OCI-LY7 (cell line): ENCODE results near the gene SLC9A9. TPM values are rescaled to one million over a fixed set of nuclear protein-coding genes. Genes with fewer than 3 reads are reported as not detected.

Experiments used
- BruUV-seq: library from RNA; stranded (reverse); fragments of 400-500 nt; replicated peaks from 2 replicates; lab custom pipeline; 2021; lab: Mats Ljungman, UMichigan
- CTCF ChIA-PET: fragments of 300-600 bp; sonication (Branson Sonifier 250); formaldehyde crosslinking; loops from one replicate; lab custom pipeline; 2022; ENCODE audit warnings: antibody characterized with exemption; ENCODE audit not compliant: unreplicated experiment; lab: Charles Lee
- POLR2A ChIA-PET: fragments of 300-600 bp; sonication (Branson Sonifier 250); formaldehyde crosslinking; loops from one replicate; lab custom pipeline; 2022; ENCODE audit warnings: antibody characterized with exemption; lab: Charles Lee
- DNase-seq: peaks from one replicate; pipeline ENCODE4 v3.0.0-alpha.2; 2015; ENCODE audit warnings: low spot score
- H2AFZ ChIP-seq: fragments of 200-600 bp; sonication (generic), shearing (Covaris generic); 2 replicates; pipeline ENCODE4 v1.6.1; 2014; ENCODE audit warnings: mild to moderate bottlenecking, antibody characterized with exemption, low read length, moderate library complexity
- H3K27ac ChIP-seq: fragments of 200-600 bp; sonication (generic); 2 replicates; pipeline ENCODE4 v1.5.1; 2014; ENCODE audit warnings: mixed run types, low read depth, mild to moderate bottlenecking, moderate library complexity, low read length, inconsistent platforms; ENCODE audit not compliant: poor library complexity, severe bottlenecking
- H3K36me3 ChIP-seq: fragments of 200-600 bp; sonication (generic); 2 replicates; pipeline ENCODE4 v1.6.1; 2014; ENCODE audit warnings: mild to moderate bottlenecking, antibody characterized with exemption, low read length, moderate library complexity, mixed read lengths; ENCODE audit not compliant: insufficient read depth
- H3K4me1 ChIP-seq: fragments of 200-600 bp; sonication (generic); 2 replicates; pipeline ENCODE4 v1.5.1; 2014; ENCODE audit warnings: mild to moderate bottlenecking, low read length; ENCODE audit not compliant: insufficient read depth, poor library complexity, severe bottlenecking
- H3K4me2 ChIP-seq: fragments of 200-600 bp; sonication (generic); 2 replicates; pipeline ENCODE4 v1.6.1; 2014; ENCODE audit warnings: mild to moderate bottlenecking, low read length
- H3K4me3 ChIP-seq: fragments of 200-600 bp; sonication (generic); 2 replicates; pipeline ENCODE4 v1.5.1; 2014; ENCODE audit warnings: mild to moderate bottlenecking, low read depth, low read length; ENCODE audit not compliant: poor library complexity, severe bottlenecking
- H3K79me2 ChIP-seq: fragments of 200-600 bp; sonication (generic); 2 replicates; pipeline ENCODE4 v1.6.1; 2016; ENCODE audit warnings: low read depth, mild to moderate bottlenecking, low read length, moderate library complexity, mixed read lengths; ENCODE audit not compliant: insufficient read depth
- H3K9me2 ChIP-seq: fragments of 200-600 bp; sonication (generic); 2 replicates; pipeline ENCODE4 v1.6.1; 2016; ENCODE audit warnings: mild to moderate bottlenecking, low read length, mixed read lengths; ENCODE audit not compliant: insufficient read depth
- H3K9me3 ChIP-seq: fragments of 200-600 bp; sonication (generic); 2 replicates; pipeline ENCODE4 v1.6.1; 2014; ENCODE audit warnings: mild to moderate bottlenecking, mixed run types, low read length, mixed read lengths
- H4K20me1 ChIP-seq: fragments of 200-600 bp; sonication (generic); 2 replicates; pipeline ENCODE4 v1.6.1; 2014; ENCODE audit warnings: mild to moderate bottlenecking, antibody characterized with exemption, low read length, moderate library complexity, mixed read lengths; ENCODE audit not compliant: insufficient read depth
- EZH2phosphoT487 ChIP-seq: fragments of 200-600 bp; sonication (generic); IDR thresholded peaks from 2 replicates; pipeline ENCODE4 v1.6.1; 2018; ENCODE audit warnings: low read depth, borderline replicate concordance, mild to moderate bottlenecking, mixed run types, antibody characterized with exemption, low read length, moderate library complexity, mixed read lengths
- intact Hi-C: fragments of 100-400 bp; cut with micrococcal nuclease; formaldehyde crosslinking; loops from one replicate; pipeline ENCODE4 v1.10.0; 2022; ENCODE audit not compliant: unreplicated experiment
- total RNA-seq, 2 experiments: library from RNA; depleted of rRNA in 1 of 2; stranded (reverse); fragments of >200 nt in 1 of 2; shearing (Covaris generic) in 1 of 2; gene quantifications; 2 replicates each; pipeline ENCODE4 v1.2.3, GENCODE V29; 2014 to 2022
- TF ChIP-seq, protein P1 (sequence below): fragments of 200-600 bp; sonication (generic); conservative IDR thresholded peaks from 2 replicates; pipeline ENCODE4 v1.5.1; 2014; ENCODE audit warnings: mild to moderate bottlenecking, antibody characterized with exemption, low read length, moderate library complexity, mixed read lengths

SLC9A9 gene
- total RNA-seq, 2 experiments from 2014 or later, result 9.3 to 14.8 TPM

DNA sequence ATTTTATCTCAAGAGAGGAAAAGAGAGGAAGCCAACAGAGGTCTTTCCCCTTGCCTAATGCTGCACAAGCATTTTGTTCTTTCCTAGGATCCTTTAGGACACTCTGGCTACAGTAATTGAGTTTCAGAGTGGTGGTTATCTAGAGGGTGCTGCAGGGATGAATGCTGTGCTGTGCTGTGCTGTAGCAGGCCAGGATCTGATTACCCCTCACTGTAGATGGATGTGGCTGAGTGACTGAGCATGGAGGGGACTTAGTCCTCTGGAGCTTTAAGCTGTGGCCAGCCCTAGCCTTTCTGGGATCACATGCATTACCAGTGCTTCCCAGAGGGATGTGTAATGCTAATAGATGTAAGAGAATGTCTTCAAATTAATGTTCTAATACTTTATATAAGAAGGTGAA lies 94.8 kb downstream of the SLC9A9 start:
- no peak overlapping the region for H3K27ac ChIP-seq
- CTCF ChIA-PET, result no interaction called here
- no TSS peak for BruUV-seq
- no peaks in the 10 kb centered on the region for H3K9me2 ChIP-seq
- H3K4me3 ChIP-seq, result no peak overlapping the region
- TF ChIP-seq EZH2phosphoT487, result no peak
- TF ChIP-seq, protein P1, sequence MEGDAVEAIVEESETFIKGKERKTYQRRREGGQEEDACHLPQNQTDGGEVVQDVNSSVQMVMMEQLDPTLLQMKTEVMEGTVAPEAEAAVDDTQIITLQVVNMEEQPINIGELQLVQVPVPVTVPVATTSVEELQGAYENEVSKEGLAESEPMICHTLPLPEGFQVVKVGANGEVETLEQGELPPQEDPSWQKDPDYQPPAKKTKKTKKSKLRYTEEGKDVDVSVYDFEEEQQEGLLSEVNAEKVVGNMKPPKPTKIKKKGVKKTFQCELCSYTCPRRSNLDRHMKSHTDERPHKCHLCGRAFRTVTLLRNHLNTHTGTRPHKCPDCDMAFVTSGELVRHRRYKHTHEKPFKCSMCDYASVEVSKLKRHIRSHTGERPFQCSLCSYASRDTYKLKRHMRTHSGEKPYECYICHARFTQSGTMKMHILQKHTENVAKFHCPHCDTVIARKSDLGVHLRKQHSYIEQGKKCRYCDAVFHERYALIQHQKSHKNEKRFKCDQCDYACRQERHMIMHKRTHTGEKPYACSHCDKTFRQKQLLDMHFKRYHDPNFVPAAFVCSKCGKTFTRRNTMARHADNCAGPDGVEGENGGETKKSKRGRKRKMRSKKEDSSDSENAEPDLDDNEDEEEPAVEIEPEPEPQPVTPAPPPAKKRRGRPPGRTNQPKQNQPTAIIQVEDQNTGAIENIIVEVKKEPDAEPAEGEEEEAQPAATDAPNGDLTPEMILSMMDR, result no peak
- peaks cover 3% of the 10 kb centered on the region for H3K4me1 ChIP-seq
- no peaks in the 10 kb centered on the region for H3K9me3 ChIP-seq
- DNase-seq, result no peak
- POLR2A ChIA-PET, result interaction anchor here (0.6 kb wide), 1 partner anchor 1850 kb away, joined by 3 read pairs; no protein-coding TSS in a partner anchor
- no peaks in the 10 kb centered on the region for H3K79me2 ChIP-seq
- no peak overlapping the region for H2AFZ ChIP-seq
- intact Hi-C loops, result no loop called here
- no peak overlapping the region for H3K4me2 ChIP-seq
- no peaks in the 10 kb centered on the region for H3K36me3 ChIP-seq
- H4K20me1 ChIP-seq, result no peaks in the 10 kb centered on the region

DNA sequence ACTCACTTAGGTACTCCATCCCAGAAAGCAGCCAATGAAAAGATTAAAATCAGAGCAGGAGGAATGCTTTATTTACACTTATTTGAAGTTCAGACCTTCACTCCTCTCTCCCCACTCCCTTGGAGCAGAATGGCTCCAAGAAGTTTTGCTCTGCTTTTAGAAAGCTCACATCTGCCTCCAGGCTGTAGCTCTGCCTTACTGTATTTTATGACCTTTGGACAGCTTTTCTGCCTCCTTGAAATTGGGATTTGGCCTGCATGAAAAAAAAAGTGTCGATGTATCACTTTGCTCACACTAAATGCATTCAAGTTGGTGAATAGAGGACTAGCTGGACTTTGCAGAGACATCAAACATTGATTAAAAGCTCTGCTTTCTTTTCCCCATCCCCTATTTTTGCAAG lies 95.3 kb downstream of the SLC9A9 start:
- no peak overlapping the region for H3K27ac ChIP-seq
- intact Hi-C loops, result no loop called here
- no peak overlapping the region for H3K4me3 ChIP-seq
- H2AFZ ChIP-seq, result no peak overlapping the region
- H3K9me2 ChIP-seq, result no peaks in the 10 kb centered on the region
- H3K9me3 ChIP-seq, result no peaks in the 10 kb centered on the region
- no peaks in the 10 kb centered on the region for H4K20me1 ChIP-seq
- POLR2A ChIA-PET, result interaction anchor here (0.6 to 0.7 kb wide), 3 partner anchors 11 to 1850 kb away, joined by 3 read pairs; no protein-coding TSS in a partner anchor
- H3K4me1 ChIP-seq, result peaks cover 3% of the 10 kb centered on the region
- no peaks in the 10 kb centered on the region for H3K36me3 ChIP-seq
- H3K4me2 ChIP-seq, result no peak overlapping the region
- no TSS peak for BruUV-seq
- TF ChIP-seq, protein P1, result no peak
- no peak for TF ChIP-seq EZH2phosphoT487
- CTCF ChIA-PET, result no interaction called here
- no peaks in the 10 kb centered on the region for H3K79me2 ChIP-seq
- no peak for DNase-seq

DNA sequence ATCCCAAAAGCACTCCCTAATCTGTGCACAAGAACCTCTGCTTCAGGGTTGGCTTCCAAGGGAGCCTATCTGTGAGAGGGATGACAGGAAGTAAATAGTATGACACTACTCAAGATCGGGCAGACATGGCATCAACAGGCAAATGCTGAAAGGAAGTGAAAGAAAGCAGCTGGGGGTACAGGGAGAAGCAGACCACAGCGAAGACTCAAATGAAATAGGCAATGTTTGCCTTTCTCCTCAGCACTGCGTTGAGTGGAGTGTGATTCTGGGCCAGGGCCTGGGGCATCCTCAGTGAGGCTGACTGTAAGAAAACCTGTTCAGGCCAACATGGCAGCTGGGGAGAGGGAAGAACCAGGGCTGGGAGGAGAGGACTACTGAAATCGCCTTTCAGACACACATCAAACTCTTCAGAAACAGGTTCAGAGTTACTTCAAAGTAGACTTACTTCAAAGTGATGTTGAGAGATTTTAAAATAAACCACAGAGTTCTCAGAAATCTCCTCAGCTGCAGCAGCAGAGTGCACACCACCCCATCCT lies 96.6 kb downstream of the SLC9A9 start:
- Histone ChIP-seq H3K36me3 (no peaks in the 10 kb centered on the region), H3K27ac (no peak overlapping the region), H3K79me2 (no peaks in the 10 kb centered on the region), H3K9me3 (no peaks in the 10 kb centered on the region), H3K4me2 (no peak overlapping the region), H3K4me1 (peaks cover 3% of the 10 kb centered on the region), H3K4me3 (no peak overlapping the region), H2AFZ (no peak overlapping the region), H4K20me1 (no peaks in the 10 kb centered on the region), H3K9me2 (no peaks in the 10 kb centered on the region)
- intact Hi-C loops, result no loop called here
- ChIA-PET CTCF (no interaction called here), POLR2A (interaction anchor here (0.6 kb wide), 1 partner anchor 667 kb away, joined by 4 read pairs; no protein-coding TSS in a partner anchor)
- no TSS peak for BruUV-seq
- TF ChIP-seq, protein P1, result no peak
- TF ChIP-seq EZH2phosphoT487, result no peak
- DNase-seq, result peak; percentile 1
